Measurements from ENCODE around the gene ADD3. TPM values are rescaled to one million over a fixed set of nuclear protein-coding genes. Genes with fewer than 3 reads are reported as not detected.
A peak's percentile ranks its signal among the peaks of the same experiment; 100 is the strongest.

The ADD3 gene
- total RNA-seq, 1 donor from 2014 or later: 28.4 TPM

GRCh38 chr10:110002801-110003523, 4.8 kb upstream of the ADD3 start:
- H3K4me1 Mint-ChIP-seq: peaks cover 10% of the 10 kb centered on the region
- peaks cover 6% of the 10 kb centered on the region for H3K27me3 Mint-ChIP-seq
- intact Hi-C loops (cut with micrococcal nuclease): no loop called here
- no peak overlapping the region for H3K27ac Mint-ChIP-seq
- DNase-seq: no peak
- H3K4me3 Mint-ChIP-seq: no peak overlapping the region
- H3K36me3 Mint-ChIP-seq (ENCODE audit: low read depth): no peaks in the 10 kb centered on the region
- H3K9me3 Mint-ChIP-seq: peaks cover 6% of the 10 kb centered on the region

- no peak for DNase-seq
- peaks cover 2% of the 10 kb centered on the region for H3K9me3 Mint-ChIP-seq
- no peak overlapping the region for H3K4me3 Mint-ChIP-seq
- peaks cover 6% of the 10 kb centered on the region for H3K4me1 Mint-ChIP-seq
- H3K27ac Mint-ChIP-seq: no peak overlapping the region
- no peaks in the 10 kb centered on the region for H3K36me3 Mint-ChIP-seq (ENCODE audit: low read depth)
- peaks cover 4% of the 10 kb centered on the region for H3K27me3 Mint-ChIP-seq
- intact Hi-C loops (cut with micrococcal nuclease): no loop called here
Observed at GRCh38 chr10:110003524-110003885, 4.3 kb upstream of the ADD3 start.

- peak; percentile 69 for DNase-seq
- peaks cover 24% of the 10 kb centered on the region for H3K4me1 Mint-ChIP-seq
- H3K36me3 Mint-ChIP-seq (ENCODE audit: low read depth): no peaks in the 10 kb centered on the region
- no peaks in the 10 kb centered on the region for H3K9me3 Mint-ChIP-seq
- intact Hi-C loops (cut with micrococcal nuclease): loop anchor here (1.0 to 5.0 kb wide), 5 partner anchors 7 to 221 kb away; no protein-coding TSS in a partner anchor
- H3K4me3 Mint-ChIP-seq: no peak overlapping the region
- H3K27me3 Mint-ChIP-seq: peaks cover 4% of the 10 kb centered on the region
- H3K27ac Mint-ChIP-seq: no peak overlapping the region
Observed at GRCh38 chr10:110005719-110006118, 2.1 kb upstream of the ADD3 start.

DNA sequence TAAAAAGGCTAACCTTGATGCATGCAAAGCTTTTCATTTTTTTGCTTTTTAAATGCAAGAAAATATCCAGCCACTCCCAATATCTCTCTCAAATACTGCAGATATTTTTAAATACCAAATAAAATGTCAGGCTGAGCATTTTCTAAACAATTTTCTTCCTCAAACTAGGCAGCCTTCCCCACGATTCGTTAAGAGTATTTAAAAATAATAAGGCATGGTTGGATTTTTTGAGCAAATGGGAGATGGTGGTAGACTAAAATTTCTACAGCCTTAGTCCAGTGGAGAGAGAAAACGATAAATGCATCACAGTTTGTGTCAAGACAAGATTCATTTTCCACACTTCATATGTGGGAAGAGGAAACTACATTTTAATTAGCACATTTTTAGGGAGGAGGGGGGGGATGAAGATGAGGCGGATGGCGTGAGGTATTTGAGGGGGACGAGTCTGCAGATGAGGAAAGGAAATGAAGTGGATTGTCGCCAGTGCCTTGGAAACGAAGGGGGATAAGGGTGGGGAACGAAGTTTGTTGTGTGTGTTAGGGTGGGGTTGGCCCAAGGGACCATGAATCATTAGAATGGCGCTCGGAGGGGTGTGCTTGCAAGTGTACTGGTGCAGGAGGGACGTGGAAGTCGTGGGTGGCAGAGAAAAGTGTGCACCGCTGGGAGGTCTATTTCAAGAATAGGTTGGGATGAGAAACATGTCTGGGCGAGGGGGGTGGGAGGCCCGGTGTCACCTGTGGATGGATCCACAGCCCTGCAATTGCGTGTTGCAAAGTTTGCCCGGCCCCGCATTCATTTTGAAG, 1.2 kb upstream of the ADD3 start:
- Mint-ChIP-seq H3K9me3 (no peaks in the 10 kb centered on the region), H3K4me3 (no peak overlapping the region), H3K27me3 (peaks cover 4% of the 10 kb centered on the region), H3K36me3 (ENCODE audit: low read depth) (no peaks in the 10 kb centered on the region), H3K4me1 (peaks cover 28% of the 10 kb centered on the region), H3K27ac (no peak overlapping the region)
- no peak for DNase-seq
- intact Hi-C loops (cut with micrococcal nuclease): loop anchor here (1.0 to 5.0 kb wide), 6 partner anchors 8 to 220 kb away; no protein-coding TSS in a partner anchor

- no peaks in the 10 kb centered on the region for H3K9me3 Mint-ChIP-seq
- no peaks in the 10 kb centered on the region for H3K36me3 Mint-ChIP-seq (ENCODE audit: low read depth)
- H3K27ac Mint-ChIP-seq: peak overlapping the region; percentile 78
- peaks cover 34% of the 10 kb centered on the region for H3K4me1 Mint-ChIP-seq
- DNase-seq: no peak
- no peak overlapping the region for H3K4me3 Mint-ChIP-seq
- H3K27me3 Mint-ChIP-seq: peaks cover 4% of the 10 kb centered on the region
- intact Hi-C loops (cut with micrococcal nuclease): loop anchor here (1.0 to 5.0 kb wide), 5 partner anchors 28 to 220 kb away; no protein-coding TSS in a partner anchor
Observed at GRCh38 chr10:110007161-110007700, 553 bp upstream of the ADD3 start.

GRCh38 chr10:110008518-110009339, 945 bp downstream of the ADD3 start:
- Mint-ChIP-seq H3K9me3 (no peaks in the 10 kb centered on the region), H3K4me1 (peaks cover 46% of the 10 kb centered on the region), H3K36me3 (ENCODE audit: low read depth) (peaks cover 3% of the 10 kb centered on the region), H3K4me3 (no peak overlapping the region), H3K27ac (peak overlapping the region; percentile 94), H3K27me3 (peaks cover 2% of the 10 kb centered on the region)
- intact Hi-C loops (cut with micrococcal nuclease): loop anchor here (2.0 to 5.0 kb wide), 3 partner anchors 68 to 204 kb away; no protein-coding TSS in a partner anchor
- DNase-seq: peak; percentile 82

- DNase-seq: peak; percentile 89
- Mint-ChIP-seq H3K27ac (peak overlapping the region; percentile 94), H3K27me3 (no peaks in the 10 kb centered on the region), H3K36me3 (ENCODE audit: low read depth) (peaks cover 3% of the 10 kb centered on the region), H3K4me3 (no peak overlapping the region), H3K4me1 (peaks cover 49% of the 10 kb centered on the region), H3K9me3 (no peaks in the 10 kb centered on the region)
- intact Hi-C loops (cut with micrococcal nuclease): loop anchor here (1.0 to 5.0 kb wide), 6 partner anchors 25 to 202 kb away; no protein-coding TSS in a partner anchor
Observed at GRCh38 chr10:110009736-110010475, 2.1 kb downstream of the ADD3 start.

DNA sequence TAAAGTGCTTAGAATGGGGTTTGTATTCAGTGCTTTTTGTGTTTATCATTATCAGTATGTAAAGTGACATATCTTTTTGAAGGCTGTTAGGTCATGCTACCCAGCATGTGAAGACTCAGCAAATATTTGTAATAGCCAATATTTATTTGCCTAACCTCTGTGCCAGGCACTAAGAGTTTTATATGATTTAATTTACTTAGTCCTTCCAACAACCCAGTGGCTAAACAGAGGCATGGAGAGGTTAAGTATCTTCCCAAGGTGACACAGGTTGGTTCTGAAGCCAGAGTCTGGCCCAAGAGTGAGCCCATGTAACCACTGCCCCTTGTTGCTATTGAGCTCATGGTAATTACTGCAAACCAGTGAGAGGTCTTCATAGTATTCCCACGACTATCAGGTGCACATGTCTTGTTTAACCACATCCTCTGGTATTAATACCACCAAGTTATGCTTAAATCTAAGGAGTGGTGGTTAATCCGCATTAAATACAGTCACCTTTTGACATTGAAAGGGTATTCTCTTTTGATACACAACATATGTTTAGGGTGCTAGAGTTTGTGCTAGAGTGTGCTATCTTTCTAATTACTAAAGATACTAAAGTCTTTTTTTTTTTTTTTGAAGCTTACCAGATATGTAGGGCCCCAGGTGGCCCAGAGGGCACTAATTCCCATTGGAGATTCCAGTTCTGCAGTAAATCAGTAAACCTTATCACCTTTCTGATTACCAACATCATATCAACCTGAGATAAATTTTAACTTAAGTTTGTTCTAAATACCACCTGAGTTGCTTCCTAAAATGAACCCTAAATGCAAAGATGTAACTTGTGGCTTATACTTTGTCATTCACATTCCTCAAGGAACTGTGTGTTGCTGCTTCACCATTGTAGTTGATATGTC, 2.9 kb downstream of the ADD3 start:
- no peaks in the 10 kb centered on the region for H3K27me3 Mint-ChIP-seq
- no peaks in the 10 kb centered on the region for H3K9me3 Mint-ChIP-seq
- intact Hi-C loops (cut with micrococcal nuclease): loop anchor here (1.0 to 2.0 kb wide), 3 partner anchors 24 to 90 kb away; no protein-coding TSS in a partner anchor
- peak overlapping the region; percentile 94 for H3K27ac Mint-ChIP-seq
- H3K4me1 Mint-ChIP-seq: peaks cover 49% of the 10 kb centered on the region
- DNase-seq: peak; percentile 64
- no peak overlapping the region for H3K4me3 Mint-ChIP-seq
- H3K36me3 Mint-ChIP-seq (ENCODE audit: low read depth): peaks cover 3% of the 10 kb centered on the region

- DNase-seq: no peak
- Mint-ChIP-seq H3K27ac (no peak overlapping the region), H3K27me3 (no peaks in the 10 kb centered on the region), H3K36me3 (ENCODE audit: low read depth) (peaks cover 4% of the 10 kb centered on the region), H3K4me3 (no peak overlapping the region), H3K4me1 (peaks cover 58% of the 10 kb centered on the region), H3K9me3 (no peaks in the 10 kb centered on the region)
- intact Hi-C loops (cut with micrococcal nuclease): loop anchor here (2.0 kb wide), 2 partner anchors 23 to 89 kb away; no protein-coding TSS in a partner anchor
Observed at GRCh38 chr10:110011681-110012080, 3.9 kb downstream of the ADD3 start.

DNA sequence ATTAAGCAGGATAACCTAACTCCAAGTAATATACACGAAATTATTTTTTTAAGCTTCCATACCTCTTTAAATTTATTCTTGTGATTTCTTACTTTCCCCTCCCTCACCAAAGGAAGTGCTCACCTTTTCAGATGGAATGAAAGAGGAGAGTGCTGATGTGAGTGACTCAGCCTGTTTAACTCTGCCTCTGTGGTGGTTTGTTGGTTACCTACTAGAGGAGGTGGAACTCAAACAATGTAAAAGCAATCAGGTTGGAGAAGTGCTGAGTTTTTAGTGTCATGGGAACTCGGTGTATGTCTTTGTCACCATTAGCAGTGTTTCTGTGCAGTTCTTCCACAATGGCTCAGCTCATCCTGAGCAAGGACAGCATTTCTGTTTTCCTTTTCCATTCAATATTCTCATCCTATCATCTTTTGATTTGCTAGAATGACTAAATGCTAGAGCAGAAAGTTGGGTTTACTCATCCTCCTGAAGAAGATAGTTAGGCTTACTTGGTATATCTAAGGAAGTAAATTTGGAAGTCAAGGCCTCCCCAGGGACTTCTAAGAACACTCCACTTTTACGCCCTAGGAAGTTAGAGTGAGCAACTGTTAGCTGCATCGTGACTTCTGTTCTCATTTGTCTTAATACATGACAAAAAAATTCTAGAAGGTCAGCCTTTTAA, 6.0 kb downstream of the ADD3 start:
- H3K27ac Mint-ChIP-seq: peak overlapping the region; percentile 64
- peak; percentile 78 for DNase-seq
- no peaks in the 10 kb centered on the region for H3K27me3 Mint-ChIP-seq
- peak overlapping the region; percentile 51 for H3K4me3 Mint-ChIP-seq
- intact Hi-C loops (cut with micrococcal nuclease): no loop called here
- H3K36me3 Mint-ChIP-seq (ENCODE audit: low read depth): peaks cover 6% of the 10 kb centered on the region
- H3K9me3 Mint-ChIP-seq: no peaks in the 10 kb centered on the region
- peaks cover 67% of the 10 kb centered on the region for H3K4me1 Mint-ChIP-seq

- intact Hi-C loops (cut with micrococcal nuclease): no loop called here
- Mint-ChIP-seq H3K36me3 (ENCODE audit: low read depth) (peaks cover 8% of the 10 kb centered on the region), H3K27ac (peak overlapping the region; percentile 34), H3K9me3 (no peaks in the 10 kb centered on the region), H3K4me1 (peaks cover 49% of the 10 kb centered on the region), H3K27me3 (no peaks in the 10 kb centered on the region), H3K4me3 (peak overlapping the region; percentile 21)
- DNase-seq: no peak
Observed at GRCh38 chr10:110016039-110016438, 8.3 kb downstream of the ADD3 start.

All from activated CD4-positive, alpha-beta T cell treated with anti-CD3 and anti-CD28 coated beads, Interleukin-2, amount 10 ng/mL, durations not matched to agents 24 days and 14 days (primary cell).